ENCODE data around the gene GRID2IP.

- TF ChIP-seq CTCF (optimal IDR thresholded peaks at IDR 0.05 in 1 of 3, IDR thresholded peaks at IDR 0.05 in 1 of 3, conservative IDR thresholded peaks at IDR 0.05 in 1 of 3; ENCODE audit: extremely low read depth in 1 of 3, insufficient read depth in 2 of 3, low read length in 3 of 3), result no peak
- TF ChIP-seq EZH2 (IDR thresholded peaks at IDR 0.05; ENCODE audit: low read length), result no peak
These were observed 85.4 kb downstream of the GRID2IP start for GRCh38 chr7:6465862-6466261.

All from keratinocyte (primary cell).